Measurements from ENCODE around the gene SPTBN5. TPM values are rescaled to one million over a fixed set of nuclear protein-coding genes. Genes with fewer than 3 reads are reported as not detected.

Gene SPTBN5
- total and polyA plus RNA-seq, 2 donors (not counting 1 experiment from before 2014, with no cell fraction given) = 0.55 to 1.4 TPM

GRCh38 chr15:41942886-41943285 lies 49.0 kb upstream of the SPTBN5 start:
- ATAC-seq (ENCODE audit: low read depth) (no peak), DNase-seq (no peak)
- Histone ChIP-seq H2AFZ (ENCODE audit: insufficient read depth, low read depth, low read length, poor library complexity, severe bottlenecking) (no peak overlapping the region), H3K79me2 (ENCODE audit: control insufficient read depth, insufficient read depth, low read length) (peaks cover 7% of the 10 kb centered on the region), H3K27me3 (replicated peaks in 1 of 4; ENCODE audit: control extremely low read depth in 1 of 4, control insufficient read depth in 3 of 4, insufficient read depth in 4 of 4, low read length in 3 of 4) (no peaks in the 10 kb centered on the region), H4K20me1 (ENCODE audit: control insufficient read depth, insufficient read depth, low read length, poor library complexity, severe bottlenecking) (no peaks in the 10 kb centered on the region), H3K9me3 (ENCODE audit: control extremely low read depth in 1 of 3, control insufficient read depth in 2 of 3, insufficient read depth in 1 of 3, low read length in 2 of 3) (no peaks in the 10 kb centered on the region), H3K27ac (ENCODE audit: low read length in 2 of 2) (no peak overlapping the region), H3K4me3 (ENCODE audit: control extremely low read depth in 1 of 5, extremely low read depth in 1 of 5, insufficient read depth in 1 of 5, low read depth in 2 of 5, low read length in 4 of 5) (no peak overlapping the region), H3K4me2 (replicated peaks; ENCODE audit: low read depth, low read length, poor library complexity, severe bottlenecking) (no peak overlapping the region), H3K4me1 (ENCODE audit: control insufficient read depth in 2 of 2, insufficient read depth in 2 of 2, low read length in 2 of 2) (no peaks in the 10 kb centered on the region), H3K36me3 (replicated peaks in 1 of 2; ENCODE audit: control extremely low read depth in 1 of 2, control insufficient read depth in 1 of 2, extremely low read depth in 1 of 2, insufficient read depth in 2 of 2, low read length in 1 of 2) (peaks cover 7 to 15% of the 10 kb centered on the region in 2 experiments), H3K9ac (ENCODE audit: low read length) (no peak overlapping the region)
- TF ChIP-seq EZH2 (IDR thresholded peaks at IDR 0.05; ENCODE audit: borderline replicate concordance, insufficient read depth, low read depth, low read length, poor library complexity, severe bottlenecking) (no peak), CTCF (IDR thresholded peaks at IDR 0.05) (no peak)
- H3K27ac Mint-ChIP-seq = no peak overlapping the region
- CTCF ChIA-PET = no interaction called here
- intact Hi-C loops (cut with micrococcal nuclease) = no loop called here
- H3K9me3 Mint-ChIP-seq (ENCODE audit: insufficient read depth) = no peaks in the 10 kb centered on the region
- WGBS (ENCODE audit: insufficient coverage) = 92% methylated on average over 7 of the region's 7 CpGs
- no peak overlapping the region for H3K4me3 Mint-ChIP-seq
- POLR2A ChIA-PET = no interaction called here
- peaks cover 2% of the 10 kb centered on the region for H3K4me1 Mint-ChIP-seq
- H3K27me3 Mint-ChIP-seq = no peaks in the 10 kb centered on the region

GRCh38 chr15:41941644-41942415 lies 48.0 kb upstream of the SPTBN5 start:
- 93% methylated on average over 19 of the region's 22 CpGs for WGBS (ENCODE audit: insufficient coverage)
- H3K36me3 ChIP-seq (replicated peaks in 1 of 2; ENCODE audit: control extremely low read depth in 1 of 2, control insufficient read depth in 1 of 2, extremely low read depth in 1 of 2, insufficient read depth in 2 of 2, low read length in 1 of 2) = peaks cover 7 to 15% of the 10 kb centered on the region in 2 experiments
- Mint-ChIP-seq H3K9me3 (ENCODE audit: insufficient read depth) (no peaks in the 10 kb centered on the region), H3K4me3 (no peak overlapping the region), H3K27ac (no peak overlapping the region), H3K4me1 (peaks cover 12% of the 10 kb centered on the region), H3K27me3 (no peaks in the 10 kb centered on the region)
- no peaks in the 10 kb centered on the region for H3K27me3 ChIP-seq (replicated peaks in 1 of 4; ENCODE audit: control extremely low read depth in 1 of 4, control insufficient read depth in 3 of 4, insufficient read depth in 4 of 4, low read length in 3 of 4)
- TF ChIP-seq CTCF (IDR thresholded peaks at IDR 0.05) = no peak
- no peak for TF ChIP-seq EZH2 (IDR thresholded peaks at IDR 0.05; ENCODE audit: borderline replicate concordance, insufficient read depth, low read depth, low read length, poor library complexity, severe bottlenecking)
- ATAC-seq (ENCODE audit: low read depth) (no peak), DNase-seq (no peak)
- intact Hi-C loops (cut with micrococcal nuclease) = no loop called here
- ChIA-PET CTCF (interaction anchor here (0.7 kb wide), 1 partner anchor 37 kb away, joined by 3 read pairs; no protein-coding TSS in a partner anchor), POLR2A (interaction anchor here (0.7 kb wide), 1 partner anchor 18 kb away, joined by 3 read pairs; no protein-coding TSS in a partner anchor)
- no peaks in the 10 kb centered on the region for H3K9me3 ChIP-seq (ENCODE audit: control extremely low read depth in 1 of 3, control insufficient read depth in 2 of 3, insufficient read depth in 1 of 3, low read length in 2 of 3)
- H3K4me2 ChIP-seq (replicated peaks; ENCODE audit: low read depth, low read length, poor library complexity, severe bottlenecking) = no peak overlapping the region
- H3K27ac ChIP-seq (ENCODE audit: low read length in 2 of 2) = no peak overlapping the region
- H3K4me1 ChIP-seq (ENCODE audit: control insufficient read depth in 2 of 2, insufficient read depth in 2 of 2, low read length in 2 of 2) = peaks cover 4 to 9% of the 10 kb centered on the region in 2 donors
- no peaks in the 10 kb centered on the region for H4K20me1 ChIP-seq (ENCODE audit: control insufficient read depth, insufficient read depth, low read length, poor library complexity, severe bottlenecking)
- no peak overlapping the region for H3K9ac ChIP-seq (ENCODE audit: low read length)
- H3K4me3 ChIP-seq (ENCODE audit: control extremely low read depth in 1 of 5, extremely low read depth in 1 of 5, insufficient read depth in 1 of 5, low read depth in 2 of 5, low read length in 4 of 5) = no peak overlapping the region
- no peak overlapping the region for H2AFZ ChIP-seq (ENCODE audit: insufficient read depth, low read depth, low read length, poor library complexity, severe bottlenecking)
- H3K79me2 ChIP-seq (ENCODE audit: control insufficient read depth, insufficient read depth, low read length) = peaks cover 3% of the 10 kb centered on the region

Data from B cell (primary cell).